Activated T-cell treated with anti-CD3 and anti-CD28 coated beads, Interleukin-2, amount 50 U/mL, for 72 hours (primary cell): ENCODE measurements around the gene PRDM5. TPM values are rescaled to one million over a fixed set of nuclear protein-coding genes. Genes with fewer than 3 reads are reported as not detected.
A peak's percentile ranks its signal among the peaks of the same experiment; 100 is the strongest.

ENCODE experiments used
- ATAC-seq, 2 donors: fragments of 150-1000 bp; cut with Tn5 transposase; replicated peaks in 1 of 2; 2 replicates each; pipeline ENCODE4 v1.10.0; 2021; ENCODE audit warnings: moderate library complexity in 2 of 2, mild to moderate bottlenecking in 1 of 2
- DNase-seq, 2 donors: peaks; one replicate each; pipeline ENCODE4 v3.0.0; 2021 to 2022; ENCODE audit warnings: mixed read lengths in 1 of 2
- H3K27ac Mint-ChIP-seq: one replicate; pipeline ENCODE4 v1.8.0; 2022; ENCODE audit warnings: mild to moderate bottlenecking, moderate library complexity, mixed read lengths
- H3K27me3 Mint-ChIP-seq: one replicate; pipeline ENCODE4 v1.8.0; 2022; ENCODE audit warnings: low read depth, mixed read lengths
- H3K36me3 Mint-ChIP-seq, 2 donors: one replicate each; pipeline ENCODE4 v1.8.0; 2022; ENCODE audit warnings: mixed read lengths in 2 of 2, mild to moderate bottlenecking in 1 of 2; ENCODE audit not compliant: insufficient read depth in 2 of 2
- H3K4me1 Mint-ChIP-seq: one replicate; pipeline ENCODE4 v1.8.0; 2022; ENCODE audit warnings: low read depth, mixed read lengths
- H3K4me3 Mint-ChIP-seq, 2 donors: one replicate each; pipeline ENCODE4 v1.8.0; 2022; ENCODE audit warnings: mild to moderate bottlenecking in 2 of 2, mixed read lengths in 2 of 2, moderate library complexity in 2 of 2
- H3K9me3 Mint-ChIP-seq, 2 donors: one replicate each; pipeline ENCODE4 v1.8.0; 2022; ENCODE audit warnings: mixed read lengths in 2 of 2
- total RNA-seq, 2 donors: library from RNA; stranded (reverse); gene quantifications; one replicate each; pipeline ENCODE4 v1.2.3, GENCODE V29; 2022

The PRDM5 gene
- total RNA-seq, 2 donors from 2014 or later, result 0.35 to 0.60 TPM

- Mint-ChIP-seq H3K4me1 (peaks cover 12% of the 10 kb centered on the region), H3K4me3 (no peak overlapping the region), H3K27me3 (peaks cover 17% of the 10 kb centered on the region), H3K36me3 (no peaks in the 10 kb centered on the region), H3K9me3 (no peaks in the 10 kb centered on the region), H3K27ac (no peak overlapping the region)
- ATAC-seq, result no peak
- DNase-seq, result no peak
Measured at GRCh38 chr4:120821029-120821428, 101.5 kb downstream of the PRDM5 start.

- Mint-ChIP-seq H3K27ac (peak overlapping the region; percentile 56), H3K4me1 (peaks cover 12% of the 10 kb centered on the region), H3K27me3 (peaks cover 12% of the 10 kb centered on the region), H3K9me3 (no peaks in the 10 kb centered on the region), H3K4me3 (no peak overlapping the region), H3K36me3 (no peaks in the 10 kb centered on the region)
- DNase-seq (no peak), ATAC-seq (peak; percentile 94 to 96)
Measured at GRCh38 chr4:120819805-120820437, 102.6 kb downstream of the PRDM5 start.

GRCh38 chr4:120816296-120816965, 106.1 kb downstream of the PRDM5 start:
- no peak for ATAC-seq
- no peak for DNase-seq
- Mint-ChIP-seq H3K27me3 (peaks cover 9% of the 10 kb centered on the region), H3K4me1 (peaks cover 12% of the 10 kb centered on the region), H3K36me3 (no peaks in the 10 kb centered on the region), H3K27ac (no peak overlapping the region), H3K9me3 (no peaks in the 10 kb centered on the region), H3K4me3 (no peak overlapping the region)

GRCh38 chr4:120815361-120815760, 107.2 kb downstream of the PRDM5 start:
- H3K9me3 Mint-ChIP-seq, result no peaks in the 10 kb centered on the region
- no peaks in the 10 kb centered on the region for H3K36me3 Mint-ChIP-seq
- no peak overlapping the region for H3K27ac Mint-ChIP-seq
- no peak for DNase-seq
- ATAC-seq, result no peak
- peaks cover 5% of the 10 kb centered on the region for H3K27me3 Mint-ChIP-seq
- peaks cover 12% of the 10 kb centered on the region for H3K4me1 Mint-ChIP-seq
- H3K4me3 Mint-ChIP-seq, result no peak overlapping the region

- H3K4me3 Mint-ChIP-seq, result no peak overlapping the region
- no peak overlapping the region for H3K27ac Mint-ChIP-seq
- ATAC-seq (no peak), DNase-seq (no peak)
- H3K9me3 Mint-ChIP-seq, result no peaks in the 10 kb centered on the region
- no peaks in the 10 kb centered on the region for H3K36me3 Mint-ChIP-seq
- peaks cover 5% of the 10 kb centered on the region for H3K27me3 Mint-ChIP-seq
- H3K4me1 Mint-ChIP-seq, result peaks cover 10% of the 10 kb centered on the region
Measured at GRCh38 chr4:120814886-120815285, 107.6 kb downstream of the PRDM5 start.

- Mint-ChIP-seq H3K4me1 (peaks cover 4% of the 10 kb centered on the region), H3K27me3 (peaks cover 5% of the 10 kb centered on the region), H3K9me3 (no peaks in the 10 kb centered on the region), H3K27ac (no peak overlapping the region), H3K36me3 (peaks cover 0 to 5% of the 10 kb centered on the region in 2 donors), H3K4me3 (no peak overlapping the region)
- DNase-seq (no peak), ATAC-seq (no peak)
Measured at GRCh38 chr4:120812216-120812615, 110.3 kb downstream of the PRDM5 start.

- H3K9me3 Mint-ChIP-seq, result peaks cover 0 to 5% of the 10 kb centered on the region in 2 donors
- peaks cover 5% of the 10 kb centered on the region for H3K27me3 Mint-ChIP-seq
- H3K4me1 Mint-ChIP-seq, result no peaks in the 10 kb centered on the region
- H3K36me3 Mint-ChIP-seq, result peaks cover 3 to 8% of the 10 kb centered on the region in 2 donors
- no peak for ATAC-seq
- H3K27ac Mint-ChIP-seq, result no peak overlapping the region
- DNase-seq, result no peak
- no peak overlapping the region for H3K4me3 Mint-ChIP-seq
Measured at GRCh38 chr4:120809518-120809917, 113.0 kb downstream of the PRDM5 start.

GRCh38 chr4:120808475-120809141, 113.9 kb downstream of the PRDM5 start:
- peaks cover under 1% of the 10 kb centered on the region for H3K27me3 Mint-ChIP-seq

GRCh38 chr4:120801137-120801758, 121.3 kb downstream of the PRDM5 start:
- Mint-ChIP-seq H3K27me3 (peaks cover 8% of the 10 kb centered on the region), H3K27ac (no peak overlapping the region), H3K9me3 (peaks cover 2 to 5% of the 10 kb centered on the region in 2 donors), H3K4me1 (no peaks in the 10 kb centered on the region), H3K4me3 (no peak overlapping the region), H3K36me3 (peaks cover 2% of the 10 kb centered on the region in 2 donors)
- DNase-seq (no peak), ATAC-seq (no peak)

More at GRCh38 chr4:120808475-120809141, 113.9 kb downstream of the PRDM5 start:
- ATAC-seq (no peak), DNase-seq (no peak)
- Mint-ChIP-seq H3K4me3 (no peak overlapping the region), H3K27ac (no peak overlapping the region), H3K4me1 (no peaks in the 10 kb centered on the region), H3K9me3 (peaks cover 0 to 5% of the 10 kb centered on the region in 2 donors), H3K36me3 (peaks cover 3 to 8% of the 10 kb centered on the region in 2 donors)

- no peaks in the 10 kb centered on the region for H3K36me3 Mint-ChIP-seq
- H3K4me3 Mint-ChIP-seq, result no peak overlapping the region
- peaks cover 8% of the 10 kb centered on the region for H3K27me3 Mint-ChIP-seq
- H3K27ac Mint-ChIP-seq, result no peak overlapping the region
- H3K4me1 Mint-ChIP-seq, result no peaks in the 10 kb centered on the region
- ATAC-seq (no peak), DNase-seq (no peak)
- peaks cover 0 to 2% of the 10 kb centered on the region in 2 donors for H3K9me3 Mint-ChIP-seq
Measured at GRCh38 chr4:120798570-120798969, 124.0 kb downstream of the PRDM5 start.

- no peaks in the 10 kb centered on the region for H3K36me3 Mint-ChIP-seq
- H3K9me3 Mint-ChIP-seq, result no peaks in the 10 kb centered on the region
- peaks cover 13% of the 10 kb centered on the region for H3K4me1 Mint-ChIP-seq
- DNase-seq, result no peak
- ATAC-seq, result no peak
- no peaks in the 10 kb centered on the region for H3K27me3 Mint-ChIP-seq
- H3K27ac Mint-ChIP-seq, result no peak overlapping the region
- H3K4me3 Mint-ChIP-seq, result no peak overlapping the region
Measured at GRCh38 chr4:120796271-120796670, 126.3 kb downstream of the PRDM5 start.

- H3K9me3 Mint-ChIP-seq, result no peaks in the 10 kb centered on the region
- H3K36me3 Mint-ChIP-seq, result no peaks in the 10 kb centered on the region
- H3K27me3 Mint-ChIP-seq, result no peaks in the 10 kb centered on the region
- H3K4me3 Mint-ChIP-seq, result no peak overlapping the region
- no peaks in the 10 kb centered on the region for H3K4me1 Mint-ChIP-seq
- no peak for DNase-seq
- no peak overlapping the region for H3K27ac Mint-ChIP-seq
- no peak for ATAC-seq
Measured at GRCh38 chr4:120785202-120785601, 137.3 kb downstream of the PRDM5 start.

GRCh38 chr4:120777459-120777858, 145.1 kb downstream of the PRDM5 start:
- H3K4me1 Mint-ChIP-seq, result peaks cover 5% of the 10 kb centered on the region
- no peaks in the 10 kb centered on the region for H3K36me3 Mint-ChIP-seq
- DNase-seq, result no peak
- no peaks in the 10 kb centered on the region for H3K27me3 Mint-ChIP-seq
- no peak overlapping the region for H3K27ac Mint-ChIP-seq
- no peak for ATAC-seq
- H3K4me3 Mint-ChIP-seq, result no peak overlapping the region
- H3K9me3 Mint-ChIP-seq, result no peaks in the 10 kb centered on the region
